Regular cardiac myocyte (primary cell): ENCODE data around the gene SDHAF2. TPM values are rescaled to one million over a fixed set of nuclear protein-coding genes. Genes with fewer than 3 reads are reported as not detected.

Source experiments
- total RNA-seq: library from RNA; depleted of rRNA; stranded (reverse); fragments of >200 nt; gene quantifications from 2 replicates; pipeline ENCODE4 v1.2.3, GENCODE V29; 2014

SDHAF2 gene
- 38.0 and 55.0 TPM in 2 replicates for total RNA-seq

DNA sequence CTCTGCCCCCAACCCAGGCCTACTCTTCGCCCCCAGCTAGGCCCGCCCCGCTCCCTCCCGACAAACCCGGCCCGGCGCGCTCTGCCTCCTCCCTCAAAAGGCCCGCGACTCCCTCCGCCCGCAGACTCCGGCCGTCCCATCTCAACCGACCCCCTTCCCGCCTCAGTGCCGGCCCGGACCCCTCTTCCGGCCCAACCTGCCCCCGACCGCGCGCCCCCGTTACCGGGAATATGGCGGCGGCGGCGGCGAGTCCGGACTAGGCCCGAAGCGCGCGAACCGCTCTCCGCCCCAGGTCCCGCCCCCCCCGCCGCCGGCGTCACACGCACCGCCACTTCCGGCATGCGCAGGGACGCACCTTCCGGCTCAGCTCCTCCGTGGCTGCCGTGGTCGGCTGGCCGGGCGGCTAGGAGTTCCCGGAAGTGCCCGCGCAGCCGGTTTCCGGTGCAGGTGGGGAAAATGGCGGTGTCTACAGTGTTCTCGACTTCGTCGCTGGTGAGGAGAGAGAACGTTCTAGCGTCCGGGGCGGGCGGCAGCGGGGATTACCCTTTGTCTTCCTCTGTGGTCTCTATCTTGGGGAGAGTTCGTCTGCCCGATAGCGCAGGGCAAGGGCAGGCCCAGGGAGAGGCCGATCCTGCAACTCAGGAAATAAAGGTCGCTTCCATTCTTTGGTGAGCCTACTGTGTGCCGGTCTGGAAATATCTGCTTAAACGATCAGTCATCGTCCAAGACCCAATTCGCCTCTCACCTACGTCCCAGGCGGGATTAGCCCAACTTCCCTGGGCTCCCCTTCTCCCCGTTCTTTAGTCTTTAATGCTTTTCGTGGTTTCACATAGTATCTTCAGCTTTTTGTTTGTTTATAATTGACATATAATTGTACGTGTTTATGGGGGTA is at the start of gene SDHAF2, which contains the start of gene CPSF7:
TSS of gene SDHAF2 (plus strand) at position 434 of the 892 bp plus-strand sequence. CDS start at position 457, 23 bp downstream.
TSS of gene CPSF7 (minus strand) at position 285 of the 892 bp plus-strand sequence. CDS start 740 bp downstream, outside the sequence.

Other genes with a start within 250 kb of the SDHAF2 start
- gene PGA3, start 226.6 kb upstream of the SDHAF2 start, total RNA-seq, result not detected in 2 replicates
- gene PGA4, start 207.8 kb upstream of the SDHAF2 start, total RNA-seq, result not detected in 2 replicates
- not detected in 2 replicates for gene PGA5, start 188.9 kb upstream of the SDHAF2 start, total RNA-seq
- gene VWCE, start 134.8 kb upstream of the SDHAF2 start, total RNA-seq, result 0.19 and 4.2 TPM in 2 replicates
- 398 and 580 TPM in 2 replicates for gene DDB1, start 97.0 kb upstream of the SDHAF2 start, total RNA-seq
- gene TKFC, start 96.9 kb upstream of the SDHAF2 start, total RNA-seq, result 18.8 and 20.9 TPM in 2 replicates
- gene CYB561A3, start 68.2 kb upstream of the SDHAF2 start, total RNA-seq, result 79.0 and 99.2 TPM in 2 replicates
- gene TMEM138, start 67.8 kb upstream of the SDHAF2 start, total RNA-seq, result 20.9 and 21.5 TPM in 2 replicates
- 8.6 and 12.1 TPM in 2 replicates for gene TMEM216, start 37.5 kb upstream of the SDHAF2 start, total RNA-seq
- gene CPSF7, start 149 bp upstream of the SDHAF2 start, total RNA-seq, result 10.5 and 16.3 TPM in 2 replicates
- under 0.01 TPM in 1 of 2 replicates, not detected in the other for gene LRRC10B, start 78.6 kb downstream of the SDHAF2 start, total RNA-seq
- 0.19 and 0.85 TPM in 2 replicates for gene SYT7, start 151.0 kb downstream of the SDHAF2 start, total RNA-seq